Inferior parietal cortex (tissue), 1 donor: ENCODE measurements around the gene TENM3.

Source experiments
- DNase-seq: peaks from one replicate; pipeline ENCODE4 v3.0.0-alpha.2; 2016; ENCODE audit errors: extremely low spot score

TENM3 gene

GRCh38 chr4:182770259-182770995 lies 527.2 kb downstream of the TENM3 start:
- DNase-seq: no peak

GRCh38 chr4:182770996-182771514 lies 527.9 kb downstream of the TENM3 start:
- no peak for DNase-seq

- DNase-seq: no peak
These were observed 531.9 kb downstream of the TENM3 start for GRCh38 chr4:182775075-182775474.

GRCh38 chr4:182776376-182777105 lies 533.3 kb downstream of the TENM3 start:
- no peak for DNase-seq

- DNase-seq: no peak
These were observed 535.2 kb downstream of the TENM3 start for GRCh38 chr4:182778222-182778982.

- no peak for DNase-seq
These were observed 543.8 kb downstream of the TENM3 start for GRCh38 chr4:182786991-182787390.

GRCh38 chr4:182788201-182788600 lies 545.0 kb downstream of the TENM3 start:
- no peak for DNase-seq

GRCh38 chr4:182789529-182789928 lies 546.3 kb downstream of the TENM3 start:
- no peak for DNase-seq

- no peak for DNase-seq
These were observed 552.4 kb downstream of the TENM3 start for GRCh38 chr4:182795446-182796238.

GRCh38 chr4:182799515-182800215 lies 556.5 kb downstream of the TENM3 start:
- no peak for DNase-seq

GRCh38 chr4:182800216-182800515 lies 557.0 kb downstream of the TENM3 start:
- DNase-seq: no peak

GRCh38 chr4:182801636-182802035 lies 558.4 kb downstream of the TENM3 start:
- DNase-seq: no peak

GRCh38 chr4:182802621-182803020 lies 559.4 kb downstream of the TENM3 start:
- no peak for DNase-seq

- no peak for DNase-seq
These were observed 560.0 kb downstream of the TENM3 start for GRCh38 chr4:182803235-182803634.

GRCh38 chr4:182804131-182804530 lies 560.9 kb downstream of the TENM3 start:
- DNase-seq: no peak

- no peak for DNase-seq
These were observed 562.1 kb downstream of the TENM3 start for GRCh38 chr4:182805321-182805720.

- DNase-seq: no peak
These were observed 562.5 kb downstream of the TENM3 start for GRCh38 chr4:182805750-182806149.

GRCh38 chr4:182806259-182807252 lies 563.4 kb downstream of the TENM3 start:
- DNase-seq: peak; percentile 67

GRCh38 chr4:182807346-182807745 lies 564.1 kb downstream of the TENM3 start:
- no peak for DNase-seq
